SU-DHL-6 (cell line): ENCODE measurements around the gene SLC25A44.
"Not testable (repeated sequence)": the region's sequence is repeated elsewhere in the genome, so short reads cannot be mapped to it uniquely, and the experiment has no call there.

Source experiments
- H2AFZ ChIP-seq: fragments of 200-600 bp; sonication (generic); 2 replicates; pipeline ENCODE4 v1.6.1; 2014; ENCODE audit warnings: low read depth, mild to moderate bottlenecking, moderate library complexity, mixed read lengths, antibody characterized with exemption, low read length; ENCODE audit not compliant: severe bottlenecking
- H3F3A ChIP-seq: fragments of 200-600 bp; shearing (Covaris generic); 2 replicates; pipeline ENCODE4 v1.6.0; 2016; ENCODE audit warnings: antibody characterized with exemption, mild to moderate bottlenecking; ENCODE audit not compliant: insufficient read depth
- H3K27ac ChIP-seq: fragments of 200-600 bp; sonication (generic); 2 replicates; pipeline ENCODE4 v1.5.1; 2016; ENCODE audit warnings: low read depth, mild to moderate bottlenecking, low read length, moderate library complexity, mixed read lengths
- H3K27me3 ChIP-seq: fragments of 200-600 bp; sonication (generic), shearing (Covaris generic); 2 replicates; pipeline ENCODE4 v1.6.0; 2014; ENCODE audit warnings: mild to moderate bottlenecking, low read length
- H3K36me3 ChIP-seq: fragments of 200-600 bp; sonication (generic); 2 replicates; pipeline ENCODE4 v1.6.1; 2014; ENCODE audit warnings: mild to moderate bottlenecking, low read length, mixed read lengths
- H3K4me2 ChIP-seq: fragments of 300-600, 200-600 bp; shearing (Covaris generic), sonication (generic); 2 replicates; pipeline ENCODE4 v1.6.0; 2014; ENCODE audit warnings: low read length, low read depth, mild to moderate bottlenecking; ENCODE audit not compliant: poor library complexity, severe bottlenecking
- H3K4me3 ChIP-seq: fragments of 200-600 bp; sonication (generic); 2 replicates; pipeline ENCODE4 v1.5.1; 2014; ENCODE audit warnings: antibody characterized with exemption, low read length, mild to moderate bottlenecking, mixed read lengths; ENCODE audit not compliant: insufficient read depth, poor library complexity, severe bottlenecking
- H3K79me2 ChIP-seq: fragments of 200-600 bp; sonication (generic); 2 replicates; pipeline ENCODE4 v1.6.1; 2014; ENCODE audit warnings: mild to moderate bottlenecking, low read length, moderate library complexity; ENCODE audit not compliant: insufficient read depth
- H3K9ac ChIP-seq: fragments of 200-600 bp; sonication (generic); 2 replicates; pipeline ENCODE4 v1.7.0; 2014; ENCODE audit warnings: mild to moderate bottlenecking, low read length
- H3K9me2 ChIP-seq: fragments of 200-600 bp; sonication (generic); replicated peaks from 2 replicates; pipeline ENCODE4 v1.6.1; 2014; ENCODE audit warnings: low read length; ENCODE audit not compliant: insufficient read depth
- H3K9me3 ChIP-seq: fragments of 200-600 bp; sonication (generic); 2 replicates; pipeline ENCODE4 v1.6.1; 2014; ENCODE audit warnings: low read length, mixed read lengths; ENCODE audit not compliant: insufficient read depth
- H4K20me1 ChIP-seq: fragments of 200-600 bp; sonication (generic); 2 replicates; pipeline ENCODE4 v1.6.1; 2014; ENCODE audit warnings: low read depth, mild to moderate bottlenecking, antibody characterized with exemption, low read length, moderate library complexity, mixed read lengths
- EZH2phosphoT487 ChIP-seq: fragments of 200-600 bp; sonication (generic), shearing (Covaris generic); conservative IDR thresholded peaks from 2 replicates; pipeline ENCODE4 v1.6.1; 2018; ENCODE audit warnings: mild to moderate bottlenecking, antibody characterized with exemption, low read length, moderate library complexity, mixed read lengths
- TF ChIP-seq, protein P1 (sequence below): fragments of 200-600 bp; sonication (generic); IDR thresholded peaks from one replicate; pipeline ENCODE4 v1.5.1; 2017; ENCODE audit warnings: antibody characterized with exemption, mild to moderate bottlenecking, low read length, moderate library complexity; ENCODE audit not compliant: insufficient read depth, poor library complexity, severe bottlenecking

The SLC25A44 gene

DNA sequence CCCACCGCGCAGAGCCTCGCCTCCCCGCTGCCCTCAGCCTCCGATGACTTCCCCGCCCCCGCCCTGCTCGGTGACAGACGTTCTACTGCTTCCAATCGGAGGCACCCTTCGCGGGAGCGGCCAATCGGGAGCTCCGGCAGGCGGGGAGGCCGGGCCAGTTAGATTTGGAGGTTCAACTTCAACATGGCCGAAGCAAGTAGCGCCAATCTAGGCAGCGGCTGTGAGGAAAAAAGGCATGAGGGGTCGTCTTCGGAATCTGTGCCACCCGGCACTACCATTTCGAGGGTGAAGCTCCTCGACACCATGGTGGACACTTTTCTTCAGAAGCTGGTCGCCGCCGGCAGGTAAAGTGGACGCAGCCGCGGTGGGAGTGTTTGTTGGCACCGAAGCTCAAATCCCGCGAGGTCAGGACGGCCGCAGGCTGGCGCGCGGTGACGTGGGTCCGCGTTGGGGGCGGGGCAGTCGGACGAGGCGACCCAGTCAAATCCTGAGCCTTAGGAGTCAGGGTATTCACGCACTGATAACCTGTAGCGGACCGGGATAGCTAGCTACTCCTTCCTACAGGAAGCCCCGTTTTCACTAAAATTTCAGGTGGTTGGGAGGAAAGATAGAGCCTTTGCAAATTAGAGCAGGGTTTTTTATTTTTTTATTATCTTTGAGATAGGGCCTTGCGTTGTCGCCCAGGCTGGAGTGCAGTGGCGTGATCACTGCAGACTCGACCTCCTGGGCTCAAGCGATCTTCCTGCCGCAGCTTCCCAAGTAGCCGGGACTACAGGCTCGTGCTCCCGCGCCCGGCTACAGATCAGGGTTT is 19.1 kb downstream of the SLC25A44 start, which contains the start of gene PMF1:
Gene PMF1, plus strand, starts transcription at position 175 of the 811 bp plus-strand sequence. Its CDS starts 9 bp downstream, at position 184.
- H3F3A ChIP-seq: no peaks in the 10 kb centered on the region; the same call in 1 of the 2 replicates
- peak within 1 kb of the TSS; percentile 93 for H3K4me3 ChIP-seq
- peak within 1 kb of the TSS; percentile 22 for H2AFZ ChIP-seq
- no peaks in the 10 kb centered on the region for H3K36me3 ChIP-seq
- H3K79me2 ChIP-seq: peaks cover 25% of the 10 kb centered on the region
- H3K9me2 ChIP-seq: no peaks in the 10 kb centered on the region
- TF ChIP-seq EZH2phosphoT487: no peak
- H3K9ac ChIP-seq: peak within 1 kb of the TSS; percentile 78
- no peaks in the 10 kb centered on the region for H4K20me1 ChIP-seq
- no peaks in the 10 kb centered on the region for H3K9me3 ChIP-seq
- H3K27me3 ChIP-seq: no peaks in the 10 kb centered on the region
- peak within 1 kb of the TSS; percentile 81 for H3K27ac ChIP-seq
- H3K4me2 ChIP-seq: peak within 1 kb of the TSS; percentile 84

DNA sequence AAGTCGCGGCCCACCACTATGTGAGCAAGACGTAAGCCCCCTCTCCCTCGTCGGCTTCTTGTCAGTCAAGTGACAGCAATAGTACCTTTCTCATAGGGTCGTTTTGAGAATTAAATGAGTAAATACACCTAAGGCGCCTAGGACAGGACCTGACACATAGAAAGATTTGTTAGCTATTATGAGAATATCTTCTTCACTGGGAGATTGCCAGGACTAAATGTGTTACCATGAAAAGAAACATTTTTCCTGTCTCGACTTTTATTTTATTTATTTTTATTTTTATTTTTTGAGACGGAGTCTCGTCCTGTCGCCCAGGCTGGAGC is 19.7 kb downstream of the SLC25A44 start:
- Histone ChIP-seq H3K9me2 (no peaks in the 10 kb centered on the region), H3K9me3 (no peaks in the 10 kb centered on the region), H3K36me3 (no peaks in the 10 kb centered on the region), H3F3A (no peaks in the 10 kb centered on the region; the same call in 1 of the 2 replicates), H4K20me1 (no peaks in the 10 kb centered on the region), H3K79me2 (peaks cover 28% of the 10 kb centered on the region), H3K4me2 (peak overlapping the region; percentile 84), H2AFZ (peak overlapping the region; percentile 22), H3K9ac (peak overlapping the region; percentile 78), H3K4me3 (peak overlapping the region; percentile 93), H3K27me3 (no peaks in the 10 kb centered on the region), H3K27ac (peak overlapping the region; percentile 81)
- TF ChIP-seq, protein P1, sequence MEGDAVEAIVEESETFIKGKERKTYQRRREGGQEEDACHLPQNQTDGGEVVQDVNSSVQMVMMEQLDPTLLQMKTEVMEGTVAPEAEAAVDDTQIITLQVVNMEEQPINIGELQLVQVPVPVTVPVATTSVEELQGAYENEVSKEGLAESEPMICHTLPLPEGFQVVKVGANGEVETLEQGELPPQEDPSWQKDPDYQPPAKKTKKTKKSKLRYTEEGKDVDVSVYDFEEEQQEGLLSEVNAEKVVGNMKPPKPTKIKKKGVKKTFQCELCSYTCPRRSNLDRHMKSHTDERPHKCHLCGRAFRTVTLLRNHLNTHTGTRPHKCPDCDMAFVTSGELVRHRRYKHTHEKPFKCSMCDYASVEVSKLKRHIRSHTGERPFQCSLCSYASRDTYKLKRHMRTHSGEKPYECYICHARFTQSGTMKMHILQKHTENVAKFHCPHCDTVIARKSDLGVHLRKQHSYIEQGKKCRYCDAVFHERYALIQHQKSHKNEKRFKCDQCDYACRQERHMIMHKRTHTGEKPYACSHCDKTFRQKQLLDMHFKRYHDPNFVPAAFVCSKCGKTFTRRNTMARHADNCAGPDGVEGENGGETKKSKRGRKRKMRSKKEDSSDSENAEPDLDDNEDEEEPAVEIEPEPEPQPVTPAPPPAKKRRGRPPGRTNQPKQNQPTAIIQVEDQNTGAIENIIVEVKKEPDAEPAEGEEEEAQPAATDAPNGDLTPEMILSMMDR: no peak
- TF ChIP-seq EZH2phosphoT487: no peak

DNA sequence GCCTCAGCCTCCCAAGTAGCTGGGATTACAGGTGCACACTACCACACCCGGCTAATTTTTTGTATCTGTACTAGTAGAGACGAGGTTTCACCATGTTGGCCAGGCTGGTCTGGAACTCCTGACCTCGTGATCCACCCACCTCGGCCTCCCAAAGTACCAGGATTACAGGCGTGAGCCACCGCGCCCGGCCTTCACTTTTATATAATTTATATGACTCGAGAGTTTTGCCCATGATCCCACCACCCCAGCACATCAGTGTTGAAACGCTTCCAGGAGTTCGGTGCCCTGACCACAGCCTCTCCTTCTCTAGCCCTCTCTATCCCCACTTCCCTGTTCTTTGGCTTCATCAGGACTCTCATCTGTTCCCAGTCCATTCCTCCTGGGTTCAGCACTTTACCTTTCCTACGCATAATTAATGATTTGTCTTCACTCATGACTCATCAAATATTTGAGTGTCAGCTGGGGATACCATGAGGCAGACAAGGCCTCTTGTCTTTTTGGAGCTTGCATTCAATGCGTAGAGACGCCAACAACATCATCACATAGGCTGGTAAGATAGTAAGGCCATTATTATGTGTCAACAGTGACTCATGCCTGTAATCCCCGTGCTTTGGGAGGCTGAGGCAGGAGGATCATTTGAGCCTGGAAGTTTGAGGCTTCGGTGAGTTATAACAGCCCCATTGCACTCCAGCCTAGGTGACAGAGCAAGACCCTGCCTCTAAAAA is 20.3 kb downstream of the SLC25A44 start:
- Histone ChIP-seq H3K79me2 (peaks cover 30% of the 10 kb centered on the region), H3K9me3 (no peaks in the 10 kb centered on the region), H3K36me3 (no peaks in the 10 kb centered on the region), H3K9me2 (no peaks in the 10 kb centered on the region), H3K27me3 (no peaks in the 10 kb centered on the region), H3F3A (no peaks in the 10 kb centered on the region; the same call in 1 of the 2 replicates), H3K9ac (peak overlapping the region; percentile 78), H4K20me1 (no peaks in the 10 kb centered on the region), H3K4me3 (peak overlapping the region; percentile 93), H2AFZ (no peak overlapping the region), H3K4me2 (peak overlapping the region; percentile 84), H3K27ac (no peak overlapping the region; the same call in 1 of the 2 replicates)
- TF ChIP-seq, protein P1: no peak
- TF ChIP-seq EZH2phosphoT487: no peak

DNA sequence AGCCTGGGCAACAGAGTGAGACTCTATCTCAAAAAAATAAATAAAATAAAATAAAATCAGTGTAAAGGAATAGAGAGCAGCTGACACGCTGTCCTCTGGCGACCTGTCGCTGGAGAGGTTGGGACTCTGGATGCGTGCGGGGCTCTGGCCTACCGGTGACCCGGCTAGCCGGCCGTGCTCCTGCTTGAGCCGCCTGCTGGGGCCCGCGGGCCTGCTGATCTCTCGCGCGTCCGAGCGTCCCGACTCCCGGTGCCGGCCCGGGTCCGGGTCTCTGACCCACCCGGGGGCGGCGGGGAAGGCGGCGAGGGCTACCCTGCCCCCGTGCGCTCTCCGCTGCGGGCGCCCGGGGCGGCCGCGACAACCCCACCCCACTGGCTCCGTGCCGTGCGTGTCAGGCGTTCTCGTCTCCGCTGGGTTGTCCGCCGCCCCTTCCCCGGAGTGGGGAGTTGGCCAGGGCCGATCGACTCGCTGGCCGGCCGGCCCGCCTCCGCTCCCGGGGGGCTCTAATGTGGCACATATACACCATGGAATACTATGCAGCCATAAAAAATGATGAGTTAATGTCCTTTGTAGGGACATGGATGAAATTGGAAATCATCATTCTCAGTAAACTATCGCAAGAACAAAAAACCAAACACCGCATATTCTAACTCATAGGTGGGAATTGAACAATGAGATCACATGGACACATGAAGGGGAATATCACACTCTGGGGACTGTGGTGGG is 22.6 kb downstream of the SLC25A44 start:
- not testable (repeated sequence) for H3K36me3 ChIP-seq, H3K9ac ChIP-seq, H3K4me2 ChIP-seq, H3K27me3 ChIP-seq, H4K20me1 ChIP-seq, H3K4me3 ChIP-seq, H3K27ac ChIP-seq, H2AFZ ChIP-seq, H3K9me2 ChIP-seq, H3F3A ChIP-seq, H3K9me3 ChIP-seq
- H3K79me2 ChIP-seq: peaks cover 35% of the 10 kb centered on the region
